Trophoblast cell (in vitro differentiated cells and primary cell): ENCODE measurements around the gene C9orf72.

Source experiments
- DNase-seq, 2 donors: peaks; one replicate each; pipeline ENCODE4 v3.0.0-alpha.2; 2016
- H2AFZ ChIP-seq: 2 replicates; pipeline ENCODE4 v1.6.1; 2013; ENCODE audit warnings: low read length, moderate library complexity, mild to moderate bottlenecking; ENCODE audit not compliant: insufficient read depth, poor library complexity
- H2AK5ac ChIP-seq: 2 replicates; pipeline ENCODE4 v1.6.1; 2013; ENCODE audit warnings: mild to moderate bottlenecking, low read length
- H2BK120ac ChIP-seq: 2 replicates; pipeline ENCODE4 v1.6.1; 2013; ENCODE audit warnings: low read length, mild to moderate bottlenecking, moderate library complexity; ENCODE audit not compliant: insufficient read depth, poor library complexity
- H2BK12ac ChIP-seq: 2 replicates; pipeline ENCODE4 v1.6.1; 2013; ENCODE audit warnings: mild to moderate bottlenecking, low read length, moderate library complexity
- H2BK5ac ChIP-seq: 2 replicates; pipeline ENCODE4 v1.6.1; 2013; ENCODE audit warnings: low read length, low read depth, moderate library complexity, mild to moderate bottlenecking; ENCODE audit not compliant: poor library complexity
- H3K14ac ChIP-seq: 2 replicates; pipeline ENCODE4 v1.6.1; 2013; ENCODE audit warnings: mild to moderate bottlenecking, low read length
- H3K18ac ChIP-seq: 2 replicates; pipeline ENCODE4 v1.6.1; 2013; ENCODE audit warnings: mild to moderate bottlenecking, low read length
- H3K23ac ChIP-seq: 2 replicates; pipeline ENCODE4 v1.6.1; 2013; ENCODE audit warnings: low read length
- H3K27ac ChIP-seq: 2 replicates; pipeline ENCODE4 v1.5.1; 2013; ENCODE audit warnings: low read depth, mild to moderate bottlenecking, inconsistent platforms, low read length, moderate library complexity
- H3K27me3 ChIP-seq: 2 replicates; pipeline ENCODE4 v1.6.1; 2013; ENCODE audit warnings: inconsistent platforms, mild to moderate bottlenecking, low read length, moderate library complexity; ENCODE audit not compliant: insufficient read depth
- H3K36me3 ChIP-seq, 2 experiments: 1 replicate in 1 of 2; 2 replicates in 1 of 2; pipeline ENCODE4 v1.6.1; 2013; ENCODE audit warnings: low read length in 2 of 2, mild to moderate bottlenecking in 2 of 2, moderate library complexity in 1 of 2; ENCODE audit not compliant: insufficient read depth in 2 of 2, control insufficient read depth in 1 of 2
- H3K4ac ChIP-seq: 2 replicates; pipeline ENCODE4 v1.6.1; 2013; ENCODE audit warnings: low read depth, mild to moderate bottlenecking, low read length, moderate library complexity
- H3K4me1 ChIP-seq, 2 experiments: 1 replicate in 1 of 2; 2 replicates in 1 of 2; pipeline ENCODE4 v1.6.1; 2013; ENCODE audit warnings: low read length in 2 of 2, mild to moderate bottlenecking in 2 of 2, moderate library complexity in 1 of 2; ENCODE audit not compliant: insufficient read depth in 2 of 2, control insufficient read depth in 1 of 2
- H3K4me2 ChIP-seq: 2 replicates; pipeline ENCODE4 v1.6.1; 2013; ENCODE audit warnings: inconsistent platforms, mild to moderate bottlenecking, low read length, moderate library complexity
- H3K4me3 ChIP-seq: 2 replicates; pipeline ENCODE4 v1.5.1; 2013; ENCODE audit warnings: mild to moderate bottlenecking, low read depth, low read length, inconsistent platforms
- H3K79me1 ChIP-seq: one replicate; pipeline ENCODE4 v1.6.1; 2013; ENCODE audit warnings: low read length
- H3K79me2 ChIP-seq: 2 replicates; pipeline ENCODE4 v1.6.1; 2013; ENCODE audit warnings: low read length, mild to moderate bottlenecking; ENCODE audit not compliant: control insufficient read depth, insufficient read depth, poor library complexity
- H3K9ac ChIP-seq: 2 replicates; pipeline ENCODE4 v1.6.1; 2013; ENCODE audit warnings: mild to moderate bottlenecking, low read length
- H3K9me3 ChIP-seq: 2 replicates; pipeline ENCODE4 v1.6.1; 2013; ENCODE audit warnings: low read depth, mild to moderate bottlenecking, control low read depth, inconsistent platforms, low read length; ENCODE audit not compliant: insufficient read depth
- H4K12ac ChIP-seq: 2 replicates; pipeline ENCODE4 v1.6.1; 2013; ENCODE audit warnings: low read depth, mild to moderate bottlenecking, low read length, moderate library complexity
- H4K8ac ChIP-seq: 2 replicates; pipeline ENCODE4 v1.6.1; 2013; ENCODE audit warnings: low read depth, mild to moderate bottlenecking, low read length, moderate library complexity
- H4K91ac ChIP-seq: one replicate; pipeline ENCODE4 v1.6.1; 2013; ENCODE audit warnings: low read depth, mild to moderate bottlenecking, low read length, moderate library complexity
- WGBS: extraction: QIAGEN DNeasy Blood & Tissue Kit; methylation state at CpG from one replicate; pipeline ENCODE4 v1.1.7; 2013; ENCODE audit warnings: missing lambda C conversion rate; ENCODE audit not compliant: insufficient read length, insufficient coverage; ENCODE audit errors: extremely low coverage; 5-methylcytosine and 5-hydroxymethylcytosine counted together

The C9orf72 gene

GRCh38 chr9:27602142-27602861 lies 29.0 kb upstream of the C9orf72 start:
- peak overlapping the region; percentile 63 for H3K27ac ChIP-seq
- no peaks in the 10 kb centered on the region for H3K27me3 ChIP-seq
- no peak overlapping the region for H3K14ac ChIP-seq
- no peak overlapping the region for H3K4me2 ChIP-seq
- no peak for DNase-seq
- no peak overlapping the region for H2BK120ac ChIP-seq
- no CpG with 5 or more reads among the region's 6 CpGs for WGBS
- H3K4ac ChIP-seq: no peak overlapping the region
- H3K18ac ChIP-seq: no peak overlapping the region
- H2BK12ac ChIP-seq: no peak overlapping the region
- no peak overlapping the region for H3K4me3 ChIP-seq
- no peaks in the 10 kb centered on the region for H3K79me1 ChIP-seq
- no peak overlapping the region for H3K23ac ChIP-seq
- no peaks in the 10 kb centered on the region for H3K36me3 ChIP-seq
- peaks cover 0 to 4% of the 10 kb centered on the region in 2 experiments for H3K4me1 ChIP-seq
- no peak overlapping the region for H4K8ac ChIP-seq
- no peak overlapping the region for H2AFZ ChIP-seq
- no peak overlapping the region for H3K9ac ChIP-seq
- no peak overlapping the region for H2BK5ac ChIP-seq
- no peak overlapping the region for H4K12ac ChIP-seq
- no peak overlapping the region for H2AK5ac ChIP-seq
- H4K91ac ChIP-seq: no peak overlapping the region
- no peaks in the 10 kb centered on the region for H3K9me3 ChIP-seq
- H3K79me2 ChIP-seq: no peaks in the 10 kb centered on the region

GRCh38 chr9:27601396-27601795 lies 28.1 kb upstream of the C9orf72 start:
- no peak overlapping the region for H3K4me2 ChIP-seq
- H4K8ac ChIP-seq: no peak overlapping the region
- DNase-seq: no peak
- H3K27me3 ChIP-seq: no peaks in the 10 kb centered on the region
- no peak overlapping the region for H2BK120ac ChIP-seq
- no peaks in the 10 kb centered on the region for H3K9me3 ChIP-seq
- H3K4ac ChIP-seq: no peak overlapping the region
- no peak overlapping the region for H3K4me3 ChIP-seq
- H2BK12ac ChIP-seq: no peak overlapping the region
- H3K14ac ChIP-seq: no peak overlapping the region
- no peaks in the 10 kb centered on the region for H3K79me2 ChIP-seq
- H2AFZ ChIP-seq: no peak overlapping the region
- peaks cover 0 to 4% of the 10 kb centered on the region in 2 experiments for H3K4me1 ChIP-seq
- H2AK5ac ChIP-seq: no peak overlapping the region
- no CpG with 5 or more reads among the region's 6 CpGs for WGBS
- no peak overlapping the region for H2BK5ac ChIP-seq
- no peak overlapping the region for H3K9ac ChIP-seq
- H3K36me3 ChIP-seq: no peaks in the 10 kb centered on the region
- H4K12ac ChIP-seq: no peak overlapping the region
- H4K91ac ChIP-seq: no peak overlapping the region
- no peak overlapping the region for H3K27ac ChIP-seq
- H3K79me1 ChIP-seq: no peaks in the 10 kb centered on the region
- H3K23ac ChIP-seq: no peak overlapping the region
- no peak overlapping the region for H3K18ac ChIP-seq

- Histone ChIP-seq H3K79me1 (no peaks in the 10 kb centered on the region), H3K18ac (no peak overlapping the region), H3K4me3 (no peak overlapping the region), H2BK5ac (no peak overlapping the region), H2BK120ac (no peak overlapping the region), H2AFZ (no peak overlapping the region), H3K27me3 (no peaks in the 10 kb centered on the region), H4K12ac (no peak overlapping the region), H2AK5ac (no peak overlapping the region), H3K4ac (no peak overlapping the region), H3K4me2 (no peak overlapping the region), H2BK12ac (no peak overlapping the region), H3K9ac (no peak overlapping the region), H3K23ac (no peak overlapping the region), H3K79me2 (no peaks in the 10 kb centered on the region), H3K14ac (no peak overlapping the region), H3K36me3 (no peaks in the 10 kb centered on the region), H4K91ac (no peak overlapping the region), H4K8ac (no peak overlapping the region), H3K27ac (no peak overlapping the region), H3K9me3 (no peaks in the 10 kb centered on the region), H3K4me1 (peaks cover 0 to 4% of the 10 kb centered on the region in 2 experiments)
- peak in 1 of 2 donors; percentile 13 for DNase-seq
- WGBS: no CpG with 5 or more reads among the region's 2 CpGs
Observed at GRCh38 chr9:27600256-27600655, 27.0 kb upstream of the C9orf72 start.

DNA sequence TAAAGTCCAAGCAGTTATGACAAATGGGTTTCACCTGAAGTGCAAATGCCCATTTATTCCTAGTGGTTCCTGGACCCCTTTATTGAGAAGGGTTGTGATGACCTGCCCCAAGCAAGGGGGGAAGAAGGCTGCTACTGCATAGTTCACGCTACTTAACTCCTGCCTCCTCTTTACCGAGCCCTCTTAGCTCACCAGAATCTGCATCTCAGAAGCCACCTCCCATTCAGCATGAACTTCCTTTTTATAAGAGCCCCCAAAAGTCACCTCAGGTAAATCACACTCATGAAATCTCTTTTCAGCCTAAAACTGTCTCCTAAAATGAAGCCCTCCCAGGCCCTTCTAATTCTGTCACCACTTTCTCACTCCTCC lies 26.6 kb upstream of the C9orf72 start:
- Histone ChIP-seq H3K23ac (no peak overlapping the region), H3K27ac (no peak overlapping the region), H4K91ac (no peak overlapping the region), H3K36me3 (no peaks in the 10 kb centered on the region), H3K4ac (no peak overlapping the region), H3K4me2 (no peak overlapping the region), H2BK5ac (no peak overlapping the region), H3K18ac (no peak overlapping the region), H3K14ac (no peak overlapping the region), H3K79me1 (no peaks in the 10 kb centered on the region), H3K4me1 (peaks cover 0 to 4% of the 10 kb centered on the region in 2 experiments), H2AK5ac (no peak overlapping the region), H4K12ac (no peak overlapping the region), H3K9me3 (no peaks in the 10 kb centered on the region), H2BK120ac (no peak overlapping the region), H2BK12ac (no peak overlapping the region), H3K79me2 (no peaks in the 10 kb centered on the region), H4K8ac (no peak overlapping the region), H2AFZ (no peak overlapping the region), H3K27me3 (no peaks in the 10 kb centered on the region), H3K4me3 (no peak overlapping the region), H3K9ac (no peak overlapping the region)
- no peak for DNase-seq
- no CpG with 5 or more reads among the region's 2 CpGs for WGBS
